GM18873 (cell line): ENCODE data around the gene MMP24.
"Not testable (repeated sequence)": the region's sequence is repeated elsewhere in the genome, so short reads cannot be mapped to it uniquely, and the experiment has no call there.

Experiments used
- ATAC-seq: cut with Tn5 transposase; IDR thresholded peaks from one replicate; pipeline ENCODE4 v1.9.1; 2021; ENCODE audit warnings: mild to moderate bottlenecking, moderate library complexity, moderate number of reproducible peaks; ENCODE audit not compliant: unreplicated experiment, low FRiP score

MMP24 gene

DNA sequence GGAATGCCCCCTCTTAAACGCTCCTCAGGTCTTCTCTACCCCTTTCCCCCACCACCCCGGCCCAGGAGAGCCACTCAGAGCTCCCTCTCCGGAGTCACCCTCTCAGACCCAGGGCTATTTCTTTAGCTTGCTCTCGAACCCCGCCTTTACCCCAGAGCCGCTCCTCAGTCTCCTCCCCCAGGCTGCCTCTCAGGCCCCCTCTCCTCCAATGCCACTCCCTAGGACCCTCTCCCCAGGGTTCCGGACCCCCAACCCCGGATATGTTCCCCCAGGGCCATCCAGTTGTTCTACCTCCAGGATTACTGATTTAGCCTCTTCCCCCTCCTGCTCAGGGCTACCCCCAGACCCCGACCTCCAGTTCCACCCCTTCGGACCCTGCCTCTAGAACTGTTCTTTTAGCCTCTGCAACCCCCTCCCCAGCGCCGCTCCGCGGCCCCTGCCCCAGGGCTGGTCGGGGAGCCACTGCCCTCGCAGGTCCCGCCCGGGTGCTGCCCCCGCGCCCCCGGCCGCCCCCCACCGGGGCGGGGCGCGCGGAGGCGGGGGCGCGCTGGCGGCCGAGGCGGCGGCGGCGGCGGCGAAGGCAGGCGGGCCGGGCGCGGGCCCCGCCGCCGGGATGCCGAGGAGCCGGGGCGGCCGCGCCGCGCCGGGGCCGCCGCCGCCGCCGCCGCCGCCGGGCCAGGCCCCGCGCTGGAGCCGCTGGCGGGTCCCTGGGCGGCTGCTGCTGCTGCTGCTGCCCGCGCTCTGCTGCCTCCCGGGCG, at the start of gene MMP24:
MMP24 (plus strand) TSS at position 565 of the 758 bp plus-strand sequence; CDS start at position 614, 49 bp downstream.
- no peak for ATAC-seq

DNA sequence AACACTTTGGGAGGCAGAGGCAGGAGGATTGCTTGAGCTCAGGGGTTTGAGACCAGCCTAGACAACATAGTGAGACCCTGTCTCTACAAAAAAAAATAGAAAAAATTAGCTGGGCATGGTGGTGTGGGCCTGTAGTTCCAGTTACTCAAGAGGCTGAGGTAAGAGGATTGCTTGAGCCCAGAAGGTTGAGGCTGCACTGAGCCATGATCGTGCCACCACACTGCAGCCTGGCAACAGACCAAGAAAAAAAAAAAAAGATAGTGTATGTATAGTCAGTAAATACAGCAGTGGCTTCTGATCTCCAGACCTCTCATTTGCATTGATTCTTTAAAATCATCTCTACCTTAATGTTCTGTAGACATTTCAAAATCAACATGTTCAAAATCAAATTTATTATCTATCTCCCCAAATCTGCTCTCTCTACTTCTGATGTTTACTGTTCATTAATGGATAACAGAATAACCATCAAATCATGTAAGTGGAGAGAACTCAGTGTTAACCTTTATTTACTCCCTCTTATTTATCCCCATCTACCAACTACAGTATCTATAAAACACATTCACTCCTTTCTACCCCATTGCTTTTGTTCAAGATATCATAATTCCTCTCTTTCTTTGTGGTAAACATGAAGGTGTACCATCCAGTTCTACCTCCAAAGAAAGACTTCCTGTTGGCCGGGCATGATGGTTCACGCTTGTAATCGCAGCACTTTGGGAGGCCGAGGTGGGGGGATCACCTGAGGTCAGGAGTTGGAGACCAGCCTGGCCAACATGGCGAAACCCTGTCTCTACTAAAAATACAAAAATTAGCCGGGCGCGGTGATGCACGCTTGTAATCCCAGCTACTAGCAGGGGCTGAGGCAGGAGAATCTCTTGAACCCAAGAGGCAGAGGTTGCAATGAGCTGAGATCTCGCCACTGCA, 46.9 kb upstream of the MMP24 start:
- no peak for ATAC-seq

DNA sequence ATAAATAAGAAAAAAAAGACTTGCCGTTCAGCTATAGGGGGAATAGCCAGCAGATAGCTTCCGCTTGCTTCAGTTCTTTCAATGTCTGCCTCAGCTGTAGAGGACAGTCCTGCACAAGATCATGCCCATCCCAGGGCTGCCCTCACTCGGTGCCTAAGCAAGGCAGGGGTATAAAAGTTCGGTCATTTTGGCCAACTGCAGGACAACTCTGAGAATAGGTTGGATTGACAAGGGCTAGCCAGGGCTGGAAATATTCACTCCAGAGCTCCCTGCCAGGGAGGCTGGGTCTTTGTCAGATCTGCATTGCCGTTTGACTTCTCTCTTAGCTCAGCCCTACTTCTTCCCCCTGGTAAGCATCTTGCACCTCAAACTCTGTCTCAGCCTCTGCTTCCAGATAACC, 46.2 kb upstream of the MMP24 start:
- no peak for ATAC-seq

DNA sequence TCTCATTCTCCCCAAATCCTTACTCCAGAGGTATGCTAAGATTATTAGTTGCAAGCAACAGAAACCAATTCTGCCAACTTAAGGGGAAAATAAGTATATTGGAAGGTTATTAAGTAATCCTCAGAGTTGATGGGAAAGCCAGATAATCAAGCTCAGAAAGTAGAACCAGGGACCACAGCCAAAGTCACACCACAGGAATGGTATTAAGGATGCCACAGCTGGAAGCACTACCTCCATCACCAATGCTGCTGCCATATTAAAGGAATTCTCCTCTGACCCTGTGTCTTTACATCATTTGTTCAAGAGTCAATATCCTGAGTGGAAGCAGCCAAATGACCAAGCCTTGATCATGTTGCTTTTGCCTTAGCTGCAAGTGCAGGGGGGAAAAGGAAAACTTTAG, 44.8 kb upstream of the MMP24 start:
- no peak for ATAC-seq

DNA sequence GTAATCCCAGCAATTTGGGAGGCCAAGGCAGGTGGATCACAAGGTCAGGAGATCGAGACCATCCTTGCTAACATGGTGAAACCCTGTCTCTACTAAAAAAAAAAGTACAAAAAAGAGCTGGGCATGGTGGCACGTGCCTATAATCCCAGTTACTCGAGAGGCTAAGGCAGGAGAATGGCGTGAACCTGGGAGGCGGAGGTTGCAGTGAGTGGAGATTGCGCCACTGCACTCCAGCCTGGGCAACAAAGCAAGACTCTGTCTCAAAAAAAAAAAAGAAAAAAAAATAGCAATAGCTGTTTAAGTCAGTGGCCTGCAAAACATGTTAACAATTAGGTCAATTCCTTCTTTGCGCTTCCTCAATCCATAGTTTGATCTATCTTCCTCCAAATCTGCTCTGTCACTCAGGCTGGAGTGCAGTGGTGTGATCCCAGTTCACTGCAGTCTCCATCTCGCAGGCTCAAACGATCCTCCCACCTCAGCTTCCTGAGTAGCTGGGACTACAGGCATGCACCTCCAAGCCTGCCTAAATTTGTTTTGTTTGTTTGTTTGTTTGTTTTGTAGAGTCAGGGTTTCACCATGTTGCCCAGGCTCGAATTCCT, 39.7 kb upstream of the MMP24 start:
- ATAC-seq: not testable (repeated sequence)

DNA sequence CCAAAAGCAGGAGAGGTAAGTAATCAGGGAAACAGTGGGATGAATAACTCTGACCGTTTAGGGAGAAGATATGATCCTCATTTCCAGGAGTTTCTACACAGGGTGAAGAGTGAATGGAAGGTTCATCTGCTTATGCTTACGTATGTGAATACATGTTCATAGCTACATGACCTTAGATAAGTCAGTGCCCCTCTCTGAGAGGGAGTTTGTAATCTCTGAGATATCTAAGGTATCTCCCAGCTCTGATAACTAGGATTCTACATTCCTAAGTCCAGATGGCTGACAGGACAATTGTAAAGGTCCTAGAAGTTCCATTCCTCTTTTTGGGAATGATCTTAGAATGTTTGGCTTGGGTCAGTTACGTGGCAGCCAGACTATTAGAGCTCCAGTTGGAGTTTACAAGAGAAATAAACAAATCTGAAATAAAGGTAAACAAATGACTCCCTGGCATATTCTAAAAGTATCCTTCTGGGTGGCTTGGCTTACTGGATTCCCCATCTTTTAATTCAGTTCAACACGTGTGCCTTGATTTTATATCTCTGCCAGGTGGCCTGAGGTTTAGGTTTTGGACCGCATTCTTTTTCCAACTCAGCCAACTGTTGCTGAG, 38.8 kb upstream of the MMP24 start:
- no peak for ATAC-seq

DNA sequence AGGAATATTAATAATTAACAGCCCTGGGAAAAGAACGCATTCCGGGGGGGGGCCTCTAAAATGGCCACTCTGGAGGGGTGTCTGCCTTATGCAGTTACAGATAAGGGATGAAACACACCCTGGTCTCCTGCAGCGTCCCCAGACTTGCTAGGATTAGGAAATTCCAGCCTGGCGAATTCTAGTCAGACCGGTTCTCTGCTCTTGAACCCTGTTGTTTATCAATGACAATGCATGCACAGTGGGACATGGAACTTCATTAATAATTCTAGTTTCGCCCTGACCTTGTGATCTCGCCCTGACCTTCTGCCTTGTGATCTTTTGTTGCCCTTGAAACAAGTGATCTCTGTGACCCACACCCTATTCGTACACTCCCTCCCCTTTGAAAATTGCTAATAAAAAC, 37.3 kb upstream of the MMP24 start:
- ATAC-seq: not testable (repeated sequence)

DNA sequence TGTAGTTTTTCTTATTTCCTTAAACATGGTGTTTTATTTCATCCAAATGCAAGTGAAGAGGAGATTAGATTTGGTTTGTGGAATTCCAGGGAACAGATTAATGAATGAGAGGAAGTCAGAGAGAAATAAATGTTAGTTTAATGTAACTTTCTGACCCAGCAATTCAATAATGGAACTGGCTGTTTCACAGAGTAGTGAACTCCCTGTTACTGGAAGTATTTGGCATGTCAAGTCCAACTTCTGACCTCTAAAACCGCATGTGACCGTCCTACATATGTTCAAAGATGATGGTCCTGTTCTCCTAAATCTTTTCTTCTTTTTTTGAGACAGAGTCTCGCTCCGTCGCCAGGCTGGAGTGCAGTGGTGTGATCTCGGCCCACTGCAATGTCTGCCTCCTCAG, 35.9 kb upstream of the MMP24 start:
- no peak for ATAC-seq

DNA sequence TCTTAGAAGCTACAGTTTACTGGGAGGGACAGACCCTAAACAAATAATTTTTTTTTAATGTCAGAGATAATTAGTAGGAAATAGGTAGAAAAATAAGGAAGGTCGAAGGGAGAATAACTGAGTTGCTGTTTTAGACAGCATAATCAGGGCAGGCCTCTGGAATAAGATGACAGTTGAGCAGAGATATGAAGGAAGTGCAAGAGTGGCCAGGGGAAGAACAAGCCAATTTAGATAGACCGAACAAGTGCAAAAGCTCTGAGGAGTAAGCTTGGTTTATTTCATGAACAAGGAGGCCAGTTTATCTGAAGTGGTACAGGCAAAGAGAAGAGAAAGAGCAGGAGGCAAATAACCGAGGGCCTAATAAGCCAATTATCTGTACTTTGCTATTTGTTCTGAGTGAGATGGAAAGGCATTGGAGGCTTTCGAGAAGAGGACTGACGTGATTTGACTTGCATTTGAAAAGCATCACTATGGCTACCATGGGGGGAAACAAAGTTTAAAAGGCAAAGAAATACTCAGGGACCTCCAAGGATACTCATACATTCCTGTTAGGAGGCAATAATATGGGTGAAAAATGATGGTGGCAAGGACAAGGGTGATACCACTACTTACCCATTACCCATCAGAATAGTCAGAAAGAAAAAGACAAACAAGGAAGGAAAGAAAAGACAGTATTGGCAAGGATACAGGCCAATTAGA, 34.9 kb upstream of the MMP24 start:
- no peak for ATAC-seq

DNA sequence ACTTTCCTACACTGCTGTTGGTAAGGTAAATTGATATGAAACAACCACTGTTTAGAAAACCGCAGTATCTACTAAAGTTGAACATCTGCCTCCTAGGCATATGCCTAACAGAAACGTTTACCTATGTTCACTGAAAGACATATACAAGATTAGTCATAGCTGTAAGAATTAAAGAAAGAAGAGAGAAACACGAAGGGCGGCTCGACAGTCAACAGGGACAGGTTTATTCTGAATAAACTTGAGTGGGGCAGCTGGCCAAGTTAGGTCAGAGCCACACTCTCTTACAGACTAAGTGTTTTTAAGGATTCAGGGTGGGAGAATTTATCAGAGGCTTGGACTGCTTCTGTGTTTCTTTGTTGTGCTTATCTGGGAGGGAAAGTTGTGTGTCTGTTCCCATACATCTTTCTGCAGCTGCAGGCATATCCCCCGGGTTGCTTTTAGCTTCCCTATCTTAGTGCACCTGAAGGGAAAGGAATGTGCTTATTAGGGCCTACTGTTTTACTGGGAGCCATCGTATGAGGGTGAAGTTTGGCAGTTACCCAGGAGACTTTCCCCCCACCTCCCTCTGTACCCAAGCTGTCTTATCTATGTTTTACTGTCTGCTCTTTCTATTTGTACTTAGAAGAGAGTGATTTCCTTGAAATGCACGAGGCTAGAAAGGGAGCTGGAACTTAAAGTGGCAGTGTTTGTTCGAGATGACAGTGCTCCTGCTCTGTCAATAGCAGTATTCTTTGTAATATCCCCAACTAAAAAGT, 34.2 kb upstream of the MMP24 start:
- ATAC-seq: no peak

DNA sequence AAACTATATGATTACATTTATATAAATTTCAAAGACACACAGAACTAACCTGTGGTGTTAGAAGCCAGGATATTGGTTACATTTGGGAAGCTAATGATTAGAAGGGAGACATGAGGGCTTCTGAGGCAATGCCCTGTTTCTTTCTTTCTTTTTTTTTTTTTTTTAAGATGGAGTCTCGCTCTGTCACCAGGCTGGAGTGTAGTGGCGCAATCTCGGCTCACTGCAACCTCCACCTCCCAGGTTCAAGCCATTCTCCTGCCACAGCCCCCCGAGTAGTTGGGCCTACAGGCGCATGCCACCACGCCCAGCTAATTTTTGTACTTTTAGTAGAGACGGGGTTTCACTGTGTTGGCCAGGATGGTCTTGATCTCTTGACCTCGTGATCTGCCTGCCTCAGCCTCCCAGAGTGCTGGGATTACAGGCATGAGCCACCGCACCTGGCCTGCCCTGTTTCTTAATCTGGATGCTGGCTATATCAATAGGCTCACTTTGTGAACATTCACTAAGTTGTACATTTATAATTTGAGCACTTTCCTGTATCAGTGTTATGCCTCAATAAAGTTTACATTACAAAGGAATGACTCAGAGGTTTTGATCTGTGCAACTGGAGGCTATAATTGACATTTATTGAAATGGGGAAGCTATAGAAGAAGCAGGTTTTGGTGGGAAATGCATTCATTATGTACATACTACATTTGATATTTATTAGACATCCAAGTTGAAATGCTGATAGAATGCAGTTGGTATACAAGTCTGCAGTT, 33.3 kb upstream of the MMP24 start:
- not testable (repeated sequence) for ATAC-seq

DNA sequence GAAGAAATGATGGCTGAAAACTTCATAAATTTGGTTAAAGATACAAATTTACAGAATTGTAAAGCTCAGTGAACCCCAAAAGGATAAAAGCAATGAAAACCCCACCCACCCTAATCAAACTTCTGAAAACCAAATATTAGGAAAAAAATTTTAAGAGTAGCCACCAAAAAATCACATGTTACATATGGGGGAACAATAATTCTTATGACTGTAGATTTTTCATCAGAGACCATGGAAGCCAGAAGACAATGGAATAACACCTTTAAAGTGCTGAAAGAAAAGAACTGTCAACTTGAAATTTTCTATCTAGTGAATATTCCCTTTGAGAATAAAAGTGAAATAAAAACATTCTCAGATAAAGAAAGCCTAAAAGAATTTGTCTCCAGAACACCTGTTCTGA, 30.2 kb upstream of the MMP24 start:
- no peak for ATAC-seq

DNA sequence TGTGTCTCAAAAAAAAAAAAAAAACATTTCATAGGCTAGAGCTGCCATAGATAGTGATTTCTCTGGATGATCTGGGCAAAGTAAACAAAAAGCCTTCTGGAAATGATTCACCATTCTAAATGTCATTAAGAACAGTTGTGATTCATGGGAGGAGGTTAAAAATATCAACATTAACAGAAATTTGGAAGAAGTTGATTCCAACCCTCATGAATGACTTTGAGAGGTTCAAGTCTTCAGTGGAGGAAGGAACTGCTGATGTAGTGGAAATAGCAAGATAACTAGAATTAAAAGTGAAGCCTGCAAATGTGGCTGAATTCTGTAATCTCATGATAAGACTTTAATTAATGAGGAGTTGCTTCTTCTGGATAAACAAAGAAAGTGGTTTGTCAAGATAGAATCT, 26.8 kb upstream of the MMP24 start:
- ATAC-seq: no peak

DNA sequence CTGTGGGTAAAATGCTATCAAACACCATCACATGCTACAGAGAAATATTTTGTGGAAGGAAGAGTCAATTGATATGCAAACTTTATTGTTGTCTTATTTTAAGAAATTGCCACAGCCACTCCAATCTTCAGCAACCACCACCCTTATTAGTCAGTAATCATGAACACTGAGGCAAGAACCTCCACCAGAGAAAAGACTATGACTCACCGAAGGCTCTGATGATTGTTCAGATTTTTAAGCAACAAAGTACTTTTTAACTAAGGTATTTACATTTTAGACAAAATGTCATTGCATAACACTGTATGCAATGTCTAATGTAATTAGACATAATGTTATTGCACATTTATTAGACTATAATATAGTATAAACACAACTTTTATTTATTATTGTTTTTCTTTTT, 26.2 kb upstream of the MMP24 start:
- no peak for ATAC-seq

DNA sequence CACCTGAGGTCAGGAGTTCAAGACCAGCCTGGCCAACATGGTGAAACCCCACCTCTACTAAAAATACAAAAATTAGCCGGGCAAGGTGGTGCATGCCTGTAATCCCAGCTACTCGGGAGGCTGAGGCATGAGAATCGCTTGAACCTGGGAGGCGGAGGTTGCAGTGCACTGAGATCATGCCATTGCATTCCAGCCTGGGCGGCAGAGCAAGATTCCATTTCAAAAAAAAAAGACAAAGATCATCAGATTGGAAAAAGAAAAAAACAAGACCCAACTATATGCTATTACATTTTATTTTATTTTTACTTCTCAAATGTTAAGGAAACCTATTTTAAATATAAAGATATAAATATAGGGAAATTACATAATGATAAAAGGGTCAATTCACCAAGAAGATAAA, 25.0 kb upstream of the MMP24 start:
- not testable (repeated sequence) for ATAC-seq

DNA sequence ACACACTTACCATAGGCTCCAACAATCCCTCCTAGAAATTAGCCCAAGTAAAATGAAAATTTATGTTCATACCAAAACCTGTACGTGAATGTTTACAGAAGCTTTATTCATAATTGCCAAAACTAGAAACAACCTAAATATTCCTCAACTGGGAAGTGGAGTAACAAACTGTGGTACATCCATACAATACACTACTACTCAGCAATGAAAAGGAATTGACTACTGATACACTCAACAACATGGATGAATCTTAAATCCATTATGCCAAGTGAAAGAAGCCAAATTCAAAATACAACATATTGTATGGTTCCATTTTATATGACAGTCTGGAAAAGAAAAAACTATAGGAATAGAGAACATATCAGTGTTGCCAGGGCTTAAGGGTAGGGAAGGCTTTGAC, 19.7 kb upstream of the MMP24 start:
- no peak for ATAC-seq

DNA sequence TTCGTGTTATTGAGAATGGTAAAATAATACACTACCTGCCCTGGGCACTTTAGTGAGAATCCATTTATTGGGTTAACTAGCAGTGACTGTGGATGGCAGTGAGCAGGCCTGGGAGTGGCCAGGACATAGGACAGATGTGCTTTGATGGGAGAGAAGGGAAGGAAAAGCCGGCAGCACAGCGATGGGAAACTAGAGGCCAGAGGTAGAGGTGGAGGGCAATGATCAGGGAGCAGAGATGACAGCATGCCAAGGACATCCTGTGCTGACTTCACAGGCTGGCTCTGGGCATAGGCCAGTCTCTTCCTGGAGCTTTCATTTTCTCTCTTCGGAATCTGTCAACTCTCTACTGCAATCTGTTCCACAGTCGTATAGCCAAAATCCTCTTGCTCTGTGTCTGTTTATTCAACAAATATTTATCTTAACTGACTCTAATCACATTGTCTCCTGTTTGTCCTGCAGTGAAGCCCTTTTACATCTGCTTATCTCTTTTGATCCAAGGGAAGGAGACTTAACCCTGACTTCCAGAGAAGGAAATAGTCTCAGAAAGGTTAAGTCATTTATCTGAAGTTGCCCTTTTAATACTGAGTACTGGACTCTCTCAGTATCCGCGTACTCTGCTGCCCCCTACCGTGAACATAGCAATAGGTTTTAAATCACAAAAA, 18.4 kb upstream of the MMP24 start:
- ATAC-seq: no peak
